LNCAP (cell line): Measurements from ENCODE around the gene ADK.

ENCODE experiments used
- CTCF ChIP-seq: fragments of 450-650 bp; IDR thresholded peaks from 2 replicates; pipeline ENCODE4 v1.5.1; 2017; ENCODE audit warnings: mild to moderate bottlenecking

Gene ADK

GRCh38 chr10:74213571-74214162 lies 62.6 kb downstream of the ADK start:
- TF ChIP-seq CTCF, result peak; percentile 60

DNA sequence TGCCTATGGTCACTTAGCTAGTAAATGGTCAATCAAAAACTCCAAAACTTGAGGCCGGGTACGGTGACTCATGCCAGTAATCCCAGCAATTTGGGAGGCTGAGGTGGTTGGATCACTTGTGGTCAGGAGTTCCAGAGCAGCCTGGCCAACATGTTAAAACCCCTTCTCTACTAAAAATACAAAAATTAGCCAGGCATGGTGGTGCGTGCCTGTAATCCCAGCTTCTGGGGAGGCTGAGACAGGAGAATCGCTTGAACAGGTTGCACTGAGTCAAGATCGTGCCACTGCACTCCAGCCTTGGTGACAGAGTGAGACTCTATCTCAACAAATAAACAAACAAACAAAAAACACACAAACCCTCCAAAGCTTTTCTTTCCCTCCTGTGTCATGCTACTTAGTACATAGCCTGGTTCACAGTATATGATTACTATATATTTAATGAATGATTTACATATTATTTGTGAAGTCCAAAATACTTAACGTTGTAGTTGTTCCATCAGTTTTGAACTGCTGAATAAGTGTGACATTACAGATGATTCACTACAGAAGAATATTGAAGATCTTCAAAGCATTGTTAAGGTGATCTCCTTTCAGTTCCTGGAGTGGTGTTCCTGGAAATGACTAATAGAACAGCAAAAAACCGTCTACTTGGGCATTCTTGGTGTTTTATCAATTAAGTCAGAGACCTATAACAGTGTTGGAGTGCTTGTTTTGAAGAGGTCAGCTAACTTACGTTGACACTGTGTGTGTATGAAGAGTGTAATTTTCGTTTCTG lies 72.9 kb downstream of the ADK start:
- TF ChIP-seq CTCF, result no peak

GRCh38 chr10:74227697-74228424 lies 76.8 kb downstream of the ADK start:
- TF ChIP-seq CTCF, result no peak

GRCh38 chr10:74231375-74231774 lies 80.4 kb downstream of the ADK start:
- no peak for TF ChIP-seq CTCF

DNA sequence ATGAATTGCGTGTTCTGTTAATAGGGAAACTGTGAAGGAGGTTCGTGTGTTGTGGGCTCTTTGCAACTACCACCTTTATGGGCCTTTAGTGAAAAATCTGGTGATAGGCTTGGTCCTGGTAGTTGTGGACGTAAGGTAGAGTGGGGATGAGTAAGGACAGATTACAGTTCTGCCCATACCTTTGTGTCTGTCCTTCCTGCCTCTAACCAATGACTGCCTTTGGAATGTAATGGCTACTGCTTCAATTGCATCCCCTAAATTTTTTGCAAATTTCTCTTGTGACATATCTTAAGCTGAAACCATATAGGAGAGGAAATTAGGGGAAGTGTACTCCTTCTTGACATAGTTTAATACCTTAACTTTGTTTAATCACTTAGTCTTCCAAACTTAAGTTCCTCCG lies 82.3 kb downstream of the ADK start:
- TF ChIP-seq CTCF, result no peak

- TF ChIP-seq CTCF, result peak; percentile 63
Measured at GRCh38 chr10:74234569-74234968, 83.5 kb downstream of the ADK start.

GRCh38 chr10:74238031-74238431 lies 87.0 kb downstream of the ADK start:
- no peak for TF ChIP-seq CTCF
